ENCODE results near the gene FGF19. TPM values are rescaled to one million over a fixed set of nuclear protein-coding genes. Genes with fewer than 3 reads are reported as not detected.

The FGF19 gene
- total RNA-seq, 3 donors from 2014 or later (not counting 1 experiment from before 2014, with no cell fraction given), result not detected

DNA sequence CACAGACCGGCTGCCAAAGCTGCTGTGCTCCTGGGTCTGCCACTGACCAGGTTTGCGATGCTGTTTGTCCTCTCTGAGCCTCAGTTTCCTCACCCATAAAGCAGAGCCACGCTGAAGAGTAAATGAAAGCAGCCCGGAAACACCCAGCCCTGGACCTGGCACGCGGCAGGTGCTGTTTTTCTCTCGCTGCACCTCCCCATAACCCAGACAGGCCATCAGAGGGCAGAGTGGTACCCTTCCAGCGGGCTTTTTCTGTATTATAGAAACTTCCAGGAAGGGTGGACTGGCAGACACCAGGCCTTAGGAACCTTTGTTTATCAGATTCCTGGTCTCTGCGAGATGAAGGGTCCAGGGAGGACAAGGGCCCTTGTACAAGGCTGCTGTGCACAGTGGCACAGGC lies 17.9 kb upstream of the FGF19 start:
- ATAC-seq, result no peak
- no peak for DNase-seq
- H3K27ac ChIP-seq (ENCODE audit: low read length), result no peak overlapping the region
- no peaks in the 10 kb centered on the region for H3K36me3 Mint-ChIP-seq
- H3K9me3 Mint-ChIP-seq, result no peaks in the 10 kb centered on the region
- intact Hi-C loops (cut with micrococcal nuclease), result no loop called here
- no peaks in the 10 kb centered on the region for H3K4me1 Mint-ChIP-seq
- no peaks in the 10 kb centered on the region for H3K9me3 ChIP-seq (ENCODE audit: control insufficient read depth, insufficient read depth, low read length)
- TF ChIP-seq CTCF (IDR thresholded peaks at IDR 0.05), result no peak
- H3K4me3 ChIP-seq (ENCODE audit: low read length), result no peak overlapping the region
- H3K27me3 ChIP-seq (ENCODE audit: control insufficient read depth, insufficient read depth, low read length), result peaks cover 14% of the 10 kb centered on the region
- no peak overlapping the region for H3K4me3 Mint-ChIP-seq
- no peaks in the 10 kb centered on the region for H3K36me3 ChIP-seq (ENCODE audit: control insufficient read depth, insufficient read depth, low read length)
- H3K4me1 ChIP-seq (ENCODE audit: control insufficient read depth, insufficient read depth, low read length), result no peaks in the 10 kb centered on the region
- no peak overlapping the region for H3K27ac Mint-ChIP-seq
- WGBS (ENCODE audit: insufficient coverage), result 27% methylated on average over 9 of the region's 9 CpGs
- peaks cover 29 to 30% of the 10 kb centered on the region in 2 donors for H3K27me3 Mint-ChIP-seq (ENCODE audit: low read depth in 2 of 2)

DNA sequence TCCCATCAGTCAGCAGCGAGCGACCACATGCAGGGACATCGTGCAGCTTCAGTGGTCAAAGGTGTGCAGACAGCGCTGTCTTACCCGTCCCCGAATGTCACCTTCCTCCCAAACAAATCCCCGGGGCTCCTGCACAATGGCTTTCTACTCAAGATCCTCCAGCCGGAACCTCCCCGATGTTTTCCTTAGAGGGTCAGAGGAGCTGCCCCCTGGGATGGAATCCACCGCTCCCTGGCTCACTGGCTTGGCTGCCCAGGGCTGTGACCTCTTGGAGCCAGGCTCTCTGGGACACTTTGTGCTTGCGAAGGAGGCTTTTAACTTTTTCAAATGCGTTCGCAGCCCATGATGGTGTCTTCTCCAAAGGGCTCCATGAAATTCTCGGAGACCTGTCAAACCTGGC lies 17.3 kb upstream of the FGF19 start:
- H3K4me3 Mint-ChIP-seq, result no peak overlapping the region
- intact Hi-C loops (cut with micrococcal nuclease), result no loop called here
- ATAC-seq (no peak), DNase-seq (no peak)
- Histone ChIP-seq H3K27ac (ENCODE audit: low read length) (no peak overlapping the region), H3K4me1 (ENCODE audit: control insufficient read depth, insufficient read depth, low read length) (no peaks in the 10 kb centered on the region), H3K9me3 (ENCODE audit: control insufficient read depth, insufficient read depth, low read length) (no peaks in the 10 kb centered on the region), H3K27me3 (ENCODE audit: control insufficient read depth, insufficient read depth, low read length) (peaks cover 12% of the 10 kb centered on the region), H3K36me3 (ENCODE audit: control insufficient read depth, insufficient read depth, low read length) (no peaks in the 10 kb centered on the region), H3K4me3 (ENCODE audit: low read length) (no peak overlapping the region)
- 23% methylated on average over 14 of the region's 14 CpGs for WGBS (ENCODE audit: insufficient coverage)
- TF ChIP-seq CTCF (IDR thresholded peaks at IDR 0.05), result no peak
- no peaks in the 10 kb centered on the region for H3K4me1 Mint-ChIP-seq
- H3K27me3 Mint-ChIP-seq (ENCODE audit: low read depth in 2 of 2), result peaks cover 29 to 30% of the 10 kb centered on the region in 2 donors
- H3K36me3 Mint-ChIP-seq, result no peaks in the 10 kb centered on the region
- no peak overlapping the region for H3K27ac Mint-ChIP-seq
- no peaks in the 10 kb centered on the region for H3K9me3 Mint-ChIP-seq

GRCh38 chr11:69718912-69719311 lies 15.1 kb upstream of the FGF19 start:
- DNase-seq, result no peak

More at GRCh38 chr11:69718912-69719311, 15.1 kb upstream of the FGF19 start:
- H3K27ac Mint-ChIP-seq, result no peak overlapping the region
- Histone ChIP-seq H3K27ac (ENCODE audit: low read length) (no peak overlapping the region), H3K9me3 (ENCODE audit: control insufficient read depth, insufficient read depth, low read length) (no peaks in the 10 kb centered on the region), H3K4me3 (ENCODE audit: low read length) (no peak overlapping the region), H3K36me3 (ENCODE audit: control insufficient read depth, insufficient read depth, low read length) (no peaks in the 10 kb centered on the region), H3K4me1 (ENCODE audit: control insufficient read depth, insufficient read depth, low read length) (no peaks in the 10 kb centered on the region), H3K27me3 (ENCODE audit: control insufficient read depth, insufficient read depth, low read length) (peaks cover 12% of the 10 kb centered on the region)
- no peak for TF ChIP-seq CTCF (IDR thresholded peaks at IDR 0.05)
- WGBS (ENCODE audit: insufficient coverage), result 82% methylated on average over 7 of the region's 8 CpGs
- H3K36me3 Mint-ChIP-seq, result no peaks in the 10 kb centered on the region
- intact Hi-C loops (cut with micrococcal nuclease), result no loop called here
- no peak overlapping the region for H3K4me3 Mint-ChIP-seq
- no peak for ATAC-seq
- H3K9me3 Mint-ChIP-seq, result no peaks in the 10 kb centered on the region
- no peaks in the 10 kb centered on the region for H3K4me1 Mint-ChIP-seq
- peaks cover 21 to 29% of the 10 kb centered on the region in 2 donors for H3K27me3 Mint-ChIP-seq (ENCODE audit: low read depth in 2 of 2)
